ENCODE data around the gene RUNX1.

DNA sequence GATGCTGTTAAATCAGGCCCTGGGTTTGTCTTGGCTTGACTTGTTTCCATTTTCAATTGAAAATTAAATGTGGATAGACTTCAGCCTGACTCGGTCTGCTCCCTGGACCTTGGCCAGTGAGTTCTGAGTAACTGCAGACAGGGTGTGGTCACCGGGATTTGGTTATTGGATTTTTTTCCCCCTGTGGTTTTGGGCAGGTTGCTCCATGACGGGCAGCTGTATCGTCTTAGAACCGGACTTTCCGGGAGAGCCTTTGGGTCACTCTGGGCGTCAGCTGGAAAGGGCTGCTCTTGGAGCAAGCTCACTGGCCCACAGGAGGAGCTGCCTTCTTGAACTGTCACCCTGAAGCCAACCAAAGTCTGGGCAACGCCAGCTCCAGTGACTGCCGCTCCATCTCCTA lies 305.3 kb downstream of the RUNX1 start:
- TF ChIP-seq FOXA1 (IDR thresholded peaks at IDR 0.05) (no peak), SUZ12 (IDR thresholded peaks at IDR 0.05) (no peak), ARNT (IDR thresholded peaks at IDR 0.05) (no peak), ELF4 (IDR thresholded peaks at IDR 0.05) (no peak), SP1 (IDR thresholded peaks at IDR 0.05) (no peak), NFRKB (IDR thresholded peaks at IDR 0.05) (no peak), TARDBP (IDR thresholded peaks at IDR 0.05) (no peak), FOXM1 (IDR thresholded peaks at IDR 0.05; ENCODE audit: borderline replicate concordance) (no peak), LEF1 (IDR thresholded peaks at IDR 0.05; ENCODE audit: borderline replicate concordance) (no peak), HDGF (IDR thresholded peaks at IDR 0.05; ENCODE audit: borderline replicate concordance) (no peak), BHLHE40 (IDR thresholded peaks at IDR 0.05; ENCODE audit: borderline replicate concordance) (no peak), CTBP1 (IDR thresholded peaks at IDR 0.05; ENCODE audit: borderline replicate concordance) (no peak), FOXK2 (IDR thresholded peaks at IDR 0.05) (no peak), L3MBTL2 (conservative IDR thresholded peaks at IDR 0.05) (no peak)

All from HEK293T (cell line).